HG02623 (cell line): ENCODE results near the gene KISS1.
"Not testable (repeated sequence)": the region's sequence is repeated elsewhere in the genome, so short reads cannot be mapped to it uniquely, and the experiment has no call there.

Experiments
- ATAC-seq: cut with Tn5 transposase; IDR thresholded peaks from one replicate; pipeline ENCODE4 v1.9.1; 2021; ENCODE audit warnings: moderate library complexity; ENCODE audit not compliant: unreplicated experiment

Gene KISS1, protein sequence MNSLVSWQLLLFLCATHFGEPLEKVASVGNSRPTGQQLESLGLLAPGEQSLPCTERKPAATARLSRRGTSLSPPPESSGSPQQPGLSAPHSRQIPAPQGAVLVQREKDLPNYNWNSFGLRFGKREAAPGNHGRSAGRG

DNA sequence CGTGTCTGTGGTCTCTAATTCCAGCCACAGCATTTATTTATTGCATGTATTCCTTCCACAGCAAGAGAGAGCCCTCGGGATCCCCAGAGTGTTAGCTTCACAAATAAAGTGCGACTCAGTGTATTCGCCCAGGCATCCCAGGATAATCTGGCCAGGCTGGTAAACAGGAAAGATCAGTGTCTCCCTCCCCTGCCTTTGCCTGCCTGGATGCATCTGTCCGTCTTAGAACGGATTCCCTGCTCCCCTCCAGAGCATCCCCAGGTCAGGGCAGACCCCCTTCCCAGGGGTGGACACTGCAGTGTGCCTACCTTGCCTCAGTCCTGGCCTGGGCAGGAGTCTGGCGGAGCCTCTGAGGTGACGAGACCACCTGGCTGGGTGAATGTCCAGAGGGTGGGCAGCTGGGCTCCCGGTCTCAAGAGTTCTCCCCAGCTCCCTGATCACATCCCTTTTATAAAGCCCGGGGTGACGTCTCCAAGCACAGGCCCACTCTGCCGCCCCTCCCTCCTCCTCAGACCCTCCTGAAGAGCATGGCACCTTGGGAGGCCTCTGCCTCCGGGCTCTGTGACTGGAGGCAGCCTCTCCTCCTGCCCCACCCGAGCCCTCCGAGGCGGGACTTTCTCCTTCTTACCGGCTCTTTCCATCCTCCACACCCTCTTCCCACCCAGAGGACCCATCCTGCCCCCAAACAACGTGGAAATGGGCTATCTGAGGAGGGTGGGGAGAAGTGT lies at the start of gene KISS1:
KISS1 (minus strand) TSS at position 424 of the 728 bp plus-strand sequence. CDS start 3,615 bp downstream, outside the sequence.
- no peak for ATAC-seq

DNA sequence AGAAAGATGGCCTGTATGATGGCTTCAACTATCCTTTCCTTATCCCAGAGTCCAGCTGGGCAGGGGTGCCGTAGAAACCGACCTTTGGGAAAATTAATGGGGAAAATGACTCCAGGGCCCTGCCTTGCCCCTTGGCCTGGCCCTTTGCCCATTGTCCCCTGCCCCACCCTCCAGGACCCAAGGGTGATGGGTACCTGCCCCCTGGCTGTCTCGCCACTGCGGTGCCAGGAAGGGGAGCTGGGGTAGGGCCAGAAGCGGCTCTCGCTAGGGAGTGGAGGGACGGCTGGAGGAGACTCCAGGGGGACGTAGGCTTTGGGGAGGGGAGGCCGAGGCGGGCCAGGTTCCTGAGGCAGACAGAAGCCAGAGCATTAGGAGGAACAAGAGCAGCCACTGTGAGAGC lies 46.6 kb upstream of the KISS1 start:
- no peak for ATAC-seq

DNA sequence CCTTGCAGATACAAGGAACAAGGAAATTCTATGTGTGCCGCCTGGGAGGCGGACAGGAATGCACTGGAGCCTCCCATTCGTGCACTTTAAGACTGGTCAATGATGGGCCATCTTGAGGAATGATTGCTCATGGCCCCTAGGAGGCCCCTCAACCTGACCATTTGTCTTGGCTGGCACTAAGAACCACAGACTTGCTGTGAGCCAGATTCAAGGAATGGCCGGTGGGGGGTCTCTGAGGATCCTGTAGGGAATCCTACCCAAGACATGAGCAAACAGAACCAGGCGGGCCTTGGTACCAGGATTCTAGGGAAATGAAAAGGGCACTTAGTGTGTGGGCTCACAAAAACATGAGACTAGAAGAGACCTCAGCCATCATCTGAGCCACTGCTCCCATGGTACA lies 45.6 kb upstream of the KISS1 start:
- ATAC-seq, result no peak

DNA sequence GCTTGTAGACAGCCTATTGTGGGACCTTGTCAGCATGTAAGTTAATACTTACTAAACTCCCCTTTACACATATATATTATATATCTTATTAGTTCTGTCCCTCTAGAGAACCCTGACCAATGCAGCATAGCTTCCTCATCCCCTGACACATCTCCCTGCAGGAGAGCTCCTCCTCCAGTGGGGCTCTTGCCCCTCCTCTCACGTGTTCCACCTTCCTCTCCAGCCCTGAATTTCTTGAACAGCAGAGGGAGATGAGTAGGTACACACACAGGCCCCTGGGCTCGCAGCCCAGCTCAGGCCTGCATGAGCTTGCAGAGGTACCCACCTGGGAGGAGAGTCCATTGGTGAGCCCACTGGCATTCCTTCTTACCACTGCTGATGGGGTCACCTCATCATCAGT lies 44.8 kb upstream of the KISS1 start:
- ATAC-seq, result no peak

GRCh38 chr1:204240233-204240632 lies 43.9 kb upstream of the KISS1 start:
- ATAC-seq, result no peak

- ATAC-seq, result not testable (repeated sequence)
Observed at GRCh38 chr1:204239401-204239800, 43.1 kb upstream of the KISS1 start.

DNA sequence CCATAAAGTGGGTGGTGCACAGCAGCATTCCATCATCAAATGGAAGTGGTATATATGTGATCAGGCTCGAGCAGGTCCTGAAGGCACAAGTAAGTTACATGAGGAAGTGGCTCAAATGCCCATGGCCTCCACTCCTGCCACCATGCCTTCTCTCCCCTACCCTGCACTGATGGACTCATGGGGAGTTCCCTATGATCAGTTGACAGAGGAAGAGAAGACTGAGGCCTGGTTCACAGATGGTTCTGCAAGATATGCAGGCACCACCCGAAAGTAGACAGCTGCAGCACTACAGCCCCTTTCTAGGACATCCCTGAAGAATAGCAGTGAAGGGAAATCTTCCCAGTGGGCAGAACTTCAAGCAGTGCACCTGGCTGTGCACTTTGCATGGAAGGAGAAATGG lies 42.2 kb upstream of the KISS1 start:
- ATAC-seq, result not testable (repeated sequence)

DNA sequence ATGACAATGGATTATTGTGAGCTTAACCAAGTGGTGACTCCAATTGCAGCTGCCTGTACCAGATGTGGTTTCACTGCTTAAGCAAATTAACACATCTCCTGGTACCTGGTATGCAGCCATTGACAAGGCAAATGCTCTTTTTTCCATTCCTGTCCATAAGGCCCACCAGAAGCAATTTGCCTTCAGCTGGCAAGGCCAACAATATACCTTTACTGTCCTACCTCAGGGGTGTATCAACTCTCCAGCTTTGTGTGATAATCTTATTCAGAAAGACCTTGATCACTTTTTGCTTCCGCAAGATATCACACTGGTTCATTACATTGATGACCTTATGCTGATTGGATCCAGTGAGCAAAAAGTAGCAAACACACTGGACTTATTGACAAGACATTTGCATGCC lies 41.2 kb upstream of the KISS1 start:
- not testable (repeated sequence) for ATAC-seq

GRCh38 chr1:204232526-204232925 lies 36.2 kb upstream of the KISS1 start:
- ATAC-seq, result no peak

DNA sequence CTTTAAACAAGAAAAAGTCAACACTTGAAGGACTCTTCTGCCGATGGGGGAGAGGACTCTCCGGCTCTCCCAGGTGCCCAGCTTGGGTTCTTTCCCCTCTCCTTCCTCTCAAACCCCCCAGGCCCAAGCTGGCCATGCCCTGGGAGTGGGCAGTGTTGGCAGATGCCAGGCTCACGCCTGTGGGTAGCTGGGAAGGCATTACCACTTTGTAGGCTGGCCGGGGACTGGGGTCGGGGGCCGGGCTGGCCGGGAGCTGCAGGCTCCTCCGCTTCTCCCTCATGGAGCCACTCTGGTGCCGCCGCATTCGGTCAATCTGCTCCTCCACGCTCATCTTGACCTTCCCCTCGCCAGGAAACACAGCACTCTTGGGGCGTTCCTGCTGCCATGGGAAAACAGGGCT lies 33.9 kb upstream of the KISS1 start:
- no peak for ATAC-seq

DNA sequence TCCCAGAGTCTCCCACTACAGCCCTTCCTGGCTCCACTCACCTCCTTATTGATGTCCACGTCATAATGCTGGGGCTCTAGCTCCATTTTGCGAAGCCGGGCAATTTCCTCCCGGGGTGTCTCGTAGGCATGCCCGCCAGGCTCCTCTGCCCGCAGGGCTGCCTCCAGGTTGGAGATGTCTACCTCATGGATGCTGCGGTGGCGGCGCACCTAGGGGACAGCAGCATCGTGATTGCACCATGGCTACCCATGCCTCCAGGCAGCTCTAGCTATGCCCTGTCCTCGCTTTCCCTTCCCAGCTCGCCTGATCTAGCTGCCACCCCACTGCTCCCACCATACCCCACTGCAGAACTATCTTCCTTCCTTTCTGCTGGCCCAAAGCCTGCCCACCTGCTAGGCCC lies 32.6 kb upstream of the KISS1 start:
- no peak for ATAC-seq

DNA sequence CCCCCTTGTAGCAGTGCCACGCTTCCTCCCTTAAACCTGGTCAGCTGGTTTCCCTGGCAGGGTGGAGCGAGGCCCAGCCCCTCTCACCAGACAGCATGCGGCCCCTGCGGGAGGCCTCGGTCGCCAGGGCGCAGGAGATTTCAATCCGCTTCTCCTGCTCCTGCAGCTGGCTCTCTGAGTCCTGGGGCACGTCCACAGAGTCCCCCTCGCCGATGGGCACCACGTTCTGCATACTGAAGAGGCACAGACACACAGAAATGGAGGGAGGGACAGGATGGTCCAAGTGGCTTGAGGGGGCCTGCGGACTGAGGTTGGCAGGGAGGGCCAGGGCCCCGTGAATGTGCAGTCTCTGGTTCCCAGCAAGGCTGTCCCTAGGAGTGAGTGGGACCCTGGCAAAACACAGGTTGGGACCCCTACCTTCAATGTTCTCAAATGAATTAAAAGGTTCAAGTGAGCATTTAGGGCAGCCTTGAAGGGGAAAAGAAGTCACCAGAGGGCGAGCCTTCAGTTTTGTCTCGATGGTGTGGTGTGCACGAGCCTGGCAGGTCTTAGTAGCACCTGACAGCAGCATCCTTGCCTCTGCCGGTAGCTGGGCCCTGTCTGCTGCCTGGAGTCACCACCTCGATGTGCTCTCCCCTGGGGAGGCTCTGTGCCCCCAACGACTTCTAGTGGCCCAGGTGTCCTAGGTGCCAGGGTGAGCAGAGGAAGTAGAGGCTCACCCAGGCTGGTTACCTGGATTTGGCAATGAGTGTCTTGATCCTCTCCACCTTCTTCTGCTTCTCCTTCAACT lies 31.9 kb upstream of the KISS1 start:
- ATAC-seq, result no peak

DNA sequence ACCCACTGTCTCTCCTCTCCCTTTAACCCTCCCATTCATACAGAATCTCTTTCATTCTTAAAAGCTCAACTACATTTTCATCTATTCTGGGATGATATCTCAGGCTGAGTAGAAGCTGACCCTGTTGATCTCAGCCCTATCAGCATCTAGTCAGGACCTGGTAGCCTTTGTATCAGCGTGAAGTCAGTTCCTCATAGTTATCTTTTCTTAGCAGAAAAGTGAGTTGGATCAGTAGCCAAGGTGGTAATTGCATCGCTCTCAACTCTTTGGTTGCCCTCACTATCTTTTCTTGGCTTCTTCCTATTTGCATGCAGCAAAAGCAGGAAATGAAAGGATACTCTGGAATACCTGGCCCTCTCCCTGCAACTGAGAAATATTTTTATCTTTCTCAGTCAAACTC lies 31.1 kb upstream of the KISS1 start:
- ATAC-seq, result no peak

GRCh38 chr1:204225841-204226735 lies 29.8 kb upstream of the KISS1 start:
- no peak for ATAC-seq

DNA sequence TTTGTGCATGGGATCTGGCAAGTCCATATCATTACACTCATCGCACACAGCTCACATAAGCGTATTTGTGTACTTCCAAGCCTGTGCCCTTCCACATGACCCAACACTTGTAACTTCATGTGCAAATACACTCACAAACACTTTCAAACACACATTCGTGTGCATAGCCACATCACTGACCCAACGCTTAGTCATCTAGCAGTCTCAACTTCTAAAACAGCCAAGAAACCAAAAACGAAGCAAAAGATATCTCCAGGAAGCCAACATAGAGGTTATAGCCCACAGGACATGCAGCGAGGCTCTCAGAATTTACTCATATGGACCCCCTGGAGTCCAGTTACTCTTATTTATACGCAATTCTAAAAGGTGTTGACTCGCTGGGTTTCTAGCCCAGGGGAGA lies 28.4 kb upstream of the KISS1 start:
- no peak for ATAC-seq

DNA sequence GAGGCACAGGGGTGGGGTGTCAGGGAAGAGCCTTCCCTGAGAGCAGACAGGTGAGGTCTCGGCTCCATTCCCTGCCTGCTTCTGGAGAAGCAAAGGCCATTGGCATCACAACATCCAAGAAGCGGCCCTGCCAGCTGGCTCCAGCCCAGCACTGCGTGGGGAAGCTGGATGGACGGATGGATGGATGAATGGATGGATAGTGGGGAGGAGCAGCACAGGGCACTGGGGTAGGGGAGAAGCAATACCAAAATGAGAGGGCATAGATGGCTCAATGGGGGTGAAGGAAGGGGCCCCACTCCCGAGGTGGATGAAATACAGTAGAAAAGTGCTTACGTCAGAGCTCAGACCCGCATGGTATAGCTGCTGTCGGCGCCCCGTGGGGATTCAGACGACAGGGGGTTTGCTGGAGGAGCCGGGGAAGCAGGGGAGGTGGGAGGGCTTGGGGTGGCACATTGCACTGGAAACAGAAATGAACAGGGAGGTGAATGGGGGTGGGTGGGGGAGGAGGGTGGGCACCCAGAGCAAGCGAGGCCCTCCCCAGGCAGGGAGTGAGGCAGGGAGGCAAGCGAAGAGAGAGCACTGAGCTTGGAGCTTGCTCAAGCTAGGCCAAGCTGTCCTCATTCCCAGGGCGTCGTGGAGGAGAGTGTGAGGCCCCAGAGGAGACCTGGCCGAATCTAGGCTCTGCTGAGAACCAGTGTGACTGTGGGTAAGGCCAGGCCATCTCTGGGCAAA lies 27.0 kb upstream of the KISS1 start:
- no peak for ATAC-seq

GRCh38 chr1:204222764-204223055 lies 26.4 kb upstream of the KISS1 start:
- no peak for ATAC-seq

DNA sequence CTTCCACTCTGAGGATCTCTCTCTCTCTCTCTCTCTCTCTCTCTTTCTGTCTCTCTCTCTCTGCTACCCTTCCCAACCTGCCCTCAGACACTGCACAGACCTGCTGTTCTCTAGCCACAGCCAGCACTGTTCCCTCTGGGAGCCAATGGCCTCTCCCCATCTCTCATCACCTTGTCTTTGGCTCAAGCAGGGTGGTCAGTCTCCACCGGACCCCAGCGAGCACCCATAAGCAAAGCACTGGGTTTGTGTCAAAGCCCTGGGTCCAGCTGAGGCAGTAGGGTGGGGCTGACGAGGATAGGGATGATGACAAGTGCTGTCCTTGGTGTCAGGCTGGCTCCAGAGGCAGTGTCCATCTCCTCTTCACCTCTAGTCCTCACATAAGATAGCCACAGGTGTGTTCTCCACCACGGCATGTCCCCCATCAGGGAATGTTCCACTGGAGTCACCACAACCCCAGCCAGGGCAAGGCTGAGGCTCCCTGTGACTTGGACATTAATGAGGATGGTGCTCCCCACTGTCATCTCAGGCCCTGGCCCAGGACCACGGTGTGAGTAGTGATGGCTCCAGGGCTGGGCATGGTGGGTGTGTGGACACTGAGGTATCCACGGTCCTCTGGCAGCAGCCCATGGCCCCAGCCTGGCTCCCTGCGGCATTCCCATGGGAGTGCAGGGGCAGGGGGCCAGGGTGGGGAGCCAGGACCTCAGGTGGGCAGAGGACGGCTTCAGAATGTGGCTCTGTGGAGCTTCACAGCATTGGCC lies 25.9 kb upstream of the KISS1 start:
- no peak for ATAC-seq

GRCh38 chr1:204221271-204221670 lies 25.0 kb upstream of the KISS1 start:
- no peak for ATAC-seq
